Measurements from ENCODE around the gene MCF2L. TPM values are rescaled to one million over a fixed set of nuclear protein-coding genes. Genes with fewer than 3 reads are reported as not detected.

MCF2L gene
- total RNA-seq, 6 experiments from 2014 or later: 9.6 to 18.4 (median 11.7) TPM

DNA sequence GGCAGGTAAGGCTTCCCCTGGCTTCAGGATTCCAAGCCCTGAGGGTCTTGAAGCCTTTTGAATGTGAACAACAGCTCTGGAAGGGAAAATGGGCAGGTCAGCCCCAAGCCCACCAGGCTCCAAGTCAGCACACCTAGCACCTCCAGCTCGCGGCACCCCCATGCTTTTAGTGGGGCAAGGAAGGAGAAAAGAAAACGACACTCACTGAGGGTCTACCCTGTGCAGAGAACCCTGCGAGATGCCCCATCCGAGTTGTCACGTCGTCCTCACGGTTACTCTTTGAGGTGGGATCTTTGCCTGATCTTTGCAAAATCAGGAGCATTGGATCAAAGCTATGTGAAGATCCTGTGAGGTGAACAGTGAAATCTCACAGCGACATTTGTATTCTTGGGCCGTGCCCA, 147.9 kb downstream of the MCF2L start:
- no peaks in the 10 kb centered on the region for H3K4me1 ChIP-seq
- TF ChIP-seq, protein P1, sequence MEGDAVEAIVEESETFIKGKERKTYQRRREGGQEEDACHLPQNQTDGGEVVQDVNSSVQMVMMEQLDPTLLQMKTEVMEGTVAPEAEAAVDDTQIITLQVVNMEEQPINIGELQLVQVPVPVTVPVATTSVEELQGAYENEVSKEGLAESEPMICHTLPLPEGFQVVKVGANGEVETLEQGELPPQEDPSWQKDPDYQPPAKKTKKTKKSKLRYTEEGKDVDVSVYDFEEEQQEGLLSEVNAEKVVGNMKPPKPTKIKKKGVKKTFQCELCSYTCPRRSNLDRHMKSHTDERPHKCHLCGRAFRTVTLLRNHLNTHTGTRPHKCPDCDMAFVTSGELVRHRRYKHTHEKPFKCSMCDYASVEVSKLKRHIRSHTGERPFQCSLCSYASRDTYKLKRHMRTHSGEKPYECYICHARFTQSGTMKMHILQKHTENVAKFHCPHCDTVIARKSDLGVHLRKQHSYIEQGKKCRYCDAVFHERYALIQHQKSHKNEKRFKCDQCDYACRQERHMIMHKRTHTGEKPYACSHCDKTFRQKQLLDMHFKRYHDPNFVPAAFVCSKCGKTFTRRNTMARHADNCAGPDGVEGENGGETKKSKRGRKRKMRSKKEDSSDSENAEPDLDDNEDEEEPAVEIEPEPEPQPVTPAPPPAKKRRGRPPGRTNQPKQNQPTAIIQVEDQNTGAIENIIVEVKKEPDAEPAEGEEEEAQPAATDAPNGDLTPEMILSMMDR (IDR thresholded peaks at IDR 0.05): no peak
- TF ChIP-seq POLR2A (IDR thresholded peaks at IDR 0.05): no peak
- 80% methylated on average over 1 of the region's 10 CpGs for WGBS (ENCODE audit: insufficient coverage, low coverage, low lambda C conversion rate, missing lambda C conversion rate)
- H3K4me3 ChIP-seq: no peak overlapping the region
- peak in 1 of 3 donors; percentile 27 for DNase-seq
- peaks cover 0 to 2% (median 0%) of the 10 kb centered on the region in 4 donors for H3K36me3 ChIP-seq
- intact Hi-C loops (cut with DNase I): no loop called here
- no peaks in the 10 kb centered on the region for H3K27me3 ChIP-seq
- no peak overlapping the region for H3K27ac ChIP-seq
- no peaks in the 10 kb centered on the region for H3K9me3 ChIP-seq
- ATAC-seq: no peak

DNA sequence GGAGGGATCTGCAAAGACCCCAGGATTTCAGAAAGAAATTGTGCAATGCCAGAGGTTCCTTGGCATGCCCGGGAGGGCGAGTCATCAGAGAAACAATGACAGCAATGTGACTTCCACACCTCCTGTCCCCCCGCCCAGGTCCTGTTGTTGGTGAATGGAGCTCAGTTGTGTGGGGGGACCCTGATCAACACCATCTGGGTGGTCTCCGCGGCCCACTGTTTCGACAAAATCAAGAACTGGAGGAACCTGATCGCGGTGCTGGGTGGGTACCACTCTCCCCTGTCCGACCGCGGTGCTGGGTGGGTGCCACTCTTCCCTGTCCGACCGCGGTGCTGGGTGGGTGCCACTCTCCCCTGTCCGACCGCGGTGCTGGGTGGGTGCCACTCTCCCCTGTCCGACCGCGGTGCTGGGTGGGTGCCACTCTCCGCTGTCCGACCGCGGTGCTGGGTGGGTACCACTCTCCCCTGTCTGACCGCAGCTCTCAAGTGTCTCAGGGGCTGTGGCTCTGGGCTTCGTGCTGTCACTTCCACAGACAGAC, 148.4 kb downstream of the MCF2L start:
- 95% methylated on average over 8 of the region's 26 CpGs for WGBS (ENCODE audit: insufficient coverage, low coverage, low lambda C conversion rate, missing lambda C conversion rate)
- ATAC-seq (no peak), DNase-seq (peak in 2 of 3 donors; percentile 34)

DNA sequence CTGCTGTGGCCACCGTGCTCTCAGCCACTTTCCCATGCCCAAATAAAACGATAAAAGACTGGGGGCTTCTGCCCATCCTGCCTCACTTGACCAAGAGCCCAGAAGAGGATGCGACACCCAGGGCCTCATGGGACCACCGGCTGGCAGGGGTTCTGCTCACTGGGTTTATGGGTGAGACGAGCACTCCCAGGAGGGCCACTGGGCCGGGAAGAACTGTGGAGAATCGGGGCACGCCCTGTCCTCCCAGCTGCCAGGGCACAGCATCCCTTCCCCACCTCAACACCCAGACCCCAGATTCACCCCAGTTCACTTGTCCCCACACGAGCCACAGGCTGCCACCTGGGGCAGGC, 148.9 kb downstream of the MCF2L start:
- intact Hi-C loops (cut with DNase I): no loop called here
- peaks cover 0 to 4% (median under 1%) of the 10 kb centered on the region in 4 donors for H3K4me1 ChIP-seq
- H3K27me3 ChIP-seq: no peaks in the 10 kb centered on the region
- DNase-seq: peak in 1 of 3 donors; percentile 37
- no peak for ATAC-seq
- H3K4me3 ChIP-seq: no peak overlapping the region
- peaks cover 0 to 2% (median 0%) of the 10 kb centered on the region in 4 donors for H3K36me3 ChIP-seq
- TF ChIP-seq POLR2A (IDR thresholded peaks at IDR 0.05): no peak
- H3K9me3 ChIP-seq: no peaks in the 10 kb centered on the region
- no peak overlapping the region for H3K27ac ChIP-seq
- no CpG with 5 or more reads among the region's 9 CpGs for WGBS (ENCODE audit: insufficient coverage, low coverage, low lambda C conversion rate, missing lambda C conversion rate)

More for the DNA sequence above, 148.4 kb downstream of the MCF2L start:
- Histone ChIP-seq H3K27ac (no peak overlapping the region), H3K4me3 (no peak overlapping the region), H3K36me3 (peaks cover 0 to 2% (median 0%) of the 10 kb centered on the region in 4 donors), H3K27me3 (no peaks in the 10 kb centered on the region), H3K4me1 (peaks cover 0 to 4% (median under 1%) of the 10 kb centered on the region in 4 donors), H3K9me3 (no peaks in the 10 kb centered on the region)
- intact Hi-C loops (cut with DNase I): no loop called here
- TF ChIP-seq, protein P1 (IDR thresholded peaks at IDR 0.05): no peak

DNA sequence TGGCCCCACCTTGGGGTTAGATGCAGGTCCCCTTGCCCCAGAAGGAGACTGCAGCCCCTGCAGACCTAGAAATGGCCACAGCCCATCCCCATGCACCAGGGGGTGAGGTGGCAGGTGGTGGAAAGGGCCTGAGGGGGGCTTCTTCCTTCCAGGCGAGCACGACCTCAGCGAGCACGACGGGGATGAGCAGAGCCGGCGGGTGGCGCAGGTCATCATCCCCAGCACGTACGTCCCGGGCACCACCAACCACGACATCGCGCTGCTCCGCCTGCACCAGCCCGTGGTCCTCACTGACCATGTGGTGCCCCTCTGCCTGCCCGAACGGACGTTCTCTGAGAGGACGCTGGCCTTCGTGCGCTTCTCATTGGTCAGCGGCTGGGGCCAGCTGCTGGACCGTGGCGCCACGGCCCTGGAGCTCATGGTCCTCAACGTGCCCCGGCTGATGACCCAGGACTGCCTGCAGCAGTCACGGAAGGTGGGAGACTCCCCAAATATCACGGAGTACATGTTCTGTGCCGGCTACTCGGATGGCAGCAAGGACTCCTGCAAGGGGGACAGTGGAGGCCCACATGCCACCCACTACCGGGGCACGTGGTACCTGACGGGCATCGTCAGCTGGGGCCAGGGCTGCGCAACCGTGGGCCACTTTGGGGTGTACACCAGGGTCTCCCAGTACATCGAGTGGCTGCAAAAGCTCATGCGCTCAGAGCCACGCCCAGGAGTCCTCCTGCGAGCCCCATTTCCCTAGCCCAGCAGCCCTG, 149.4 kb downstream of the MCF2L start:
- TF ChIP-seq POLR2A (IDR thresholded peaks at IDR 0.05): no peak
- TF ChIP-seq, protein P1 (IDR thresholded peaks at IDR 0.05): no peak
- H3K36me3 ChIP-seq: peaks cover 0 to 2% (median 0%) of the 10 kb centered on the region in 4 donors
- DNase-seq (peak in 2 of 3 donors; percentile 44 to 54), ATAC-seq (no peak)
- WGBS (ENCODE audit: insufficient coverage, low coverage, low lambda C conversion rate, missing lambda C conversion rate): no CpG with 5 or more reads among the region's 42 CpGs
- no peaks in the 10 kb centered on the region for H3K27me3 ChIP-seq
- intact Hi-C loops (cut with DNase I): no loop called here
- no peaks in the 10 kb centered on the region for H3K9me3 ChIP-seq
- H3K27ac ChIP-seq: no peak overlapping the region
- H3K4me1 ChIP-seq: peaks cover 0 to 4% (median 2%) of the 10 kb centered on the region in 4 donors
- no peak overlapping the region for H3K4me3 ChIP-seq

DNA sequence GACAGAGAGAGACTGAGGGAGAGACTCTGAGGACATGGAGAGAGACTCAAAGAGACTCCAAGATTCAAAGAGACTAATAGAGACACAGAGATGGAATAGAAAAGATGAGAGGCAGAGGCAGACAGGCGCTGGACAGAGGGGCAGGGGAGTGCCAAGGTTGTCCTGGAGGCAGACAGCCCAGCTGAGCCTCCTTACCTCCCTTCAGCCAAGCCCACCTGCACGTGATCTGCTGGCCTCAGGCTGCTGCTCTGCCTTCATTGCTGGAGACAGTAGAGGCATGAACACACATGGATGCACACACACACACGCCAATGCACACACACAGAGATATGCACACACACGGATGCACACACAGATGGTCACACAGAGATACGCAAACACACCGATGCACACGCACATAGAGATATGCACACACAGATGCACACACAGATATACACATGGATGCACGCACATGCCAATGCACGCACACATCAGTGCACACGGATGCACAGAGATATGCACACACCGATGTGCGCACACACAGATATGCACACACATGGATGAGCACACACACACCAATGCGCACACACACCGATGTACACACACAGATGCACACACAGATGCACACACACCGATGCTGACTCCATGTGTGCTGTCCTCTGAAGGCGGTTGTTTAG, 150.3 kb downstream of the MCF2L start:
- DNase-seq (peak in 1 of 3 donors; percentile 34), ATAC-seq (no peak)
- 94% methylated on average over 7 of the region's 16 CpGs for WGBS (ENCODE audit: insufficient coverage, low coverage, low lambda C conversion rate, missing lambda C conversion rate)
- intact Hi-C loops (cut with DNase I): no loop called here
- peaks cover 0 to 9% (median 4%) of the 10 kb centered on the region in 4 donors for H3K4me1 ChIP-seq
- TF ChIP-seq, protein P1 (IDR thresholded peaks at IDR 0.05): no peak
- no peak for TF ChIP-seq POLR2A (IDR thresholded peaks at IDR 0.05)
- no peaks in the 10 kb centered on the region for H3K27me3 ChIP-seq
- peaks cover 0 to 2% (median 0%) of the 10 kb centered on the region in 4 donors for H3K36me3 ChIP-seq
- no peak overlapping the region for H3K4me3 ChIP-seq
- no peaks in the 10 kb centered on the region for H3K9me3 ChIP-seq
- H3K27ac ChIP-seq: no peak overlapping the region
